GM21423 (cell line): ENCODE results near the gene NDRG4.
"Not testable (repeated sequence)": the region's sequence is repeated elsewhere in the genome, so short reads cannot be mapped to it uniquely, and the experiment has no call there.

Source experiments
- ATAC-seq: cut with Tn5 transposase; IDR thresholded peaks from one replicate; pipeline ENCODE4 v1.9.1; 2021; ENCODE audit warnings: mild to moderate bottlenecking, moderate library complexity; ENCODE audit not compliant: unreplicated experiment

The NDRG4 gene

DNA sequence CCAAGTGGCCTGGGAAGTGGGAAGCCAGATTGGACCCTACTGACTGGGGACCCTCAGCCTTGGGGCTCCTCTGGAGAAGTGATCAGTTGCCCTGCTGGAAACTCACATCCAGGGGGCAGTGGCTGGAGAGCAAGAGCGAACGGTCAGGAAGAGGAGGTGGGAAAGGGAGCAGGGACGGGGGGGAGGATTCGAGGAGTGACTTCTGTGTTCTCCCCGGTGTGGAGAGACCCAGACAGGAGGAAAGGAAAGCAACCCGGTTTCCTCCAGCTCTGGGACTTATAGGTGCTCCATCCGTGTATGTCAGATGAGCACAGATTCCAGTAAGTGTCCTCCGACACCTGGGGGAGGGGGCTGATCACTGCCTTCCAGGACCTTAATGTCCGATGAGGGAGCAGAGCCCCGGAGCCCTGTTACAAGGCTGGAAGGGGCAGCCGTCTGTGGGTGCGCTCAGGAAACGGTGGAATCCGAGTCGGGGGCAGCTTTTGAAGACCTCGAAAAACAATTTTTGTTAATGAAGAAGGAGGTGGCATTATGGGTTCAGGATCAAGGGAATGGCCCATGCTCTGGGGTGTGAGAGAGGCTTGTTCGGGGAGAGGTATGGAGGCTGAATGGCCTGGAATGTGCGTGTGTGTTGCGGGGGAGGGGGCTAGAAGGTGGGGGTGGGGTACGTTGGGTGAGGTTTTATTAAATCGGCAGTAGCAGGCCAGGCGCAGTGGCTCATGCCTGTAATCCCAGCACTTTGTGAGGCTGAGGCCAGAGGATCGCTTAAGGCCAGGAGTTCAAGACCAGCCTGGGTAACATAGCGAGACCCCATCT, 34.8 kb upstream of the NDRG4 start:
- no peak for ATAC-seq

DNA sequence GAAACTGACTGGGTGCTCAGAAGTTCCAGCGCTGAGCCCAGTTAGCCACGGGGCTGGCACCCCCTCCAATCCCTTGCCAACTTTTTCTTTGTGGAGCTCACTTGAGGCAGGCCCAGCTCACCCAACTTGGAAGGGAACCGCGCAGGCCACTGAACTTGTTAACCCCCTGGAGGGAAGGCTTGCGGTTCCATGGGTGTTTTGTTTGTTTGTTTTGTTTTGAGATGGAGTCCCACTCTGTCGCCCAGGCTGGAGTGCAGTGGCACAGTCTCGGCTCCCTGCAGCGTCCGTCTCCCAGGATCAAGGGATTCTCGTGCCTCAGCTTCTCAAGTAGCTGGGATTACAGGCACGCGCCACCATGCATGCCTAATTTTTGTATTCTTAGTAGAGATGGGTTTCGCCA, 34.1 kb upstream of the NDRG4 start:
- no peak for ATAC-seq

GRCh38 chr16:58466396-58466795, 33.5 kb upstream of the NDRG4 start:
- ATAC-seq, result no peak

DNA sequence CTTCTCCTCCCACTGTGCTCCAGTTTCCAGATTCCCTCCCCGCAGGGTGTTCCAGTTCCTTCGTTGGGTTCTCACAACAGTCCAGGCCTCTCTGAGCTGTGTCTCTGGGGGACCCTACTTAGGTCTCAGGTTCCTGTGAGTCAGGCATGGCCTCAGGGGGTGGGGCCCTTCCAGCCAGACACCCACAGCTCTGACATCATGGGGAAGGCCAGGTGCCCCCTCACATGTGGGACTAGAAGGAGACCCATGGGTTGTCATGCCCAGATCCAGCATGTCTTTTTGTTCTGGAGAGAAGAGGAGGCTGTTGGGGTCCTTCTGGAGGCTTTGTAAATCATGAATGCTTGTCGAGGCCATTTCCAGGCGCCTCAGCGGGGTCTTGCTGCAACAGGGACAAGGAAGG, 32.0 kb upstream of the NDRG4 start:
- ATAC-seq, result no peak

GRCh38 chr16:58471209-58471975, 28.6 kb upstream of the NDRG4 start:
- no peak for ATAC-seq

DNA sequence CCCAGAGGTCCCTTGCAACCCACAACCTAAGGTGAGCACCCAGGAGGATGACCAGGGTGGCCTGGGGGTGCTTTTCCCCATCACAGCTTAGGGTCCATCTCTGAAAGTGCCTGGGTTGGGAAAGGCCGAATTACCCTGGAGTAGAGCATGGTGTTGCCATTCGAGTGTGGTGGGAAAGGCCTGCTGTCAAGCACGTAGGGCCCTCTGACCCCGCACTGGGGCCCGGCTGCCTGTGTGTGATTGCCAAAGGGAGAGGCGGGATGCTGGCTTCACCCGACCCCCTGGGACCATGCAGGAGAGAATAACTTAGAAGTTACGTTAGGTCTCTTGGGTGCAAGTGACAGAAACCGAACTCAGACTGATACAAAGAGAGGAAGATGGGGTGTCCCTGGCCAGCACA, 27.7 kb upstream of the NDRG4 start:
- no peak for ATAC-seq

GRCh38 chr16:58472827-58473226, 27.1 kb upstream of the NDRG4 start:
- no peak for ATAC-seq

DNA sequence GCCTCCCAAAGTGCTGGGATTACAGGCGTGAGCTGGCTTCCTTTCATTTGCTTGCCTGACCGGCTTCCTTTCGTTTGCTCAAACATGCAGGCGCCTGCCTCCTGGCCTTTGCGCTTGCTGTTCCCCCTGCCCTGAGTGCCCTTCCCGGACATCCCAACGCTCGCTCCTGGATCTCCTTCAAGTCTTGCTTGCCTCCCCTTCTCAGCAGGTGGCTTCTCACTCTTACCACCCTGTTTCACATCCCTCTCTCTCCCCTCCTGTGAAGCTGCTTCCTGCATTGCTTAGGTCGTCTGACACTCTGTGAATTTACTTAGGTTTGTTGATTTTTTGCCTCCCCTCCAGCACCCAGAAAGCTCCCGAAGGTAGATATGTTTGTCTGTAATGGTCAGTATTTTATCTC, 25.6 kb upstream of the NDRG4 start:
- no peak for ATAC-seq

GRCh38 chr16:58475091-58475619, 24.8 kb upstream of the NDRG4 start:
- no peak for ATAC-seq

DNA sequence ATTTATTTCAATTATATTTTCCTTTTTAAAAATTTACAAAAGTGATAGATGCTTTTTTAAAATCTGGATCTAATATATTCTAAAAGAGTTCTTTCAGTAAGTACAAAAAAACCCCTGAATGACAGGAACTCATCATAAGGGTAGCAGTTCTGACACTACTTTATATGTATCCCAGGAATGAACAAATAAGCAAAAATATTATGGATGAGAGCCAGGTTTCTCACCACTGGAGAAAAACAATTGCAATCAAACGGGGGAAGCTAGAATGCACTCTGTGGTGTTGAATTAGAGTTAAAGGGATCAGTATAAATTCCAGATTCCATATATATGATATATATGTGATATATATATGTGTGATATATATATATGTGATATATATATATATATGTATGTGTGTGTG, 23.2 kb upstream of the NDRG4 start:
- ATAC-seq, result no peak

GRCh38 chr16:58478427-58478826, 21.5 kb upstream of the NDRG4 start:
- no peak for ATAC-seq

GRCh38 chr16:58481226-58481869, 18.6 kb upstream of the NDRG4 start:
- ATAC-seq, result no peak

DNA sequence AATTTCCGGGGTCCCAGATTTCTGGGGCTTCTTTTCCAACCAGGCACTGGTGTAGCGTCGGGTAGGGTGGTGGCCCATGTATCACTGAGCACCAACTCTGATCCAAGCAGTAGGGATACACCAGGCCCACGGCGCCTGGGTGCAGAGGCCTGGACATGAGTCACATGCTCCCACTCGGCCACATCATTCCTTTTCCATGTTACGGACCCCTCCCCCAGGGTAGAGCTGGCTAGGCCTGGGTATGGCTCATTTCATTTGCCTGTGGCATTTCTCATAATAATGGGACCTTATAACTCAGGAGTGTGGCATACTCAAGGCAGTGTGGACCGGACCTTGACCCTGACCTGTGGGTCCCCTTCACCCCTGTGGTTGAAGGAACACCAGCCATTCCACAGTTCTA, 18.0 kb upstream of the NDRG4 start:
- ATAC-seq, result no peak

- no peak for ATAC-seq
Observed at GRCh38 chr16:58485184-58485887, 14.6 kb upstream of the NDRG4 start.

DNA sequence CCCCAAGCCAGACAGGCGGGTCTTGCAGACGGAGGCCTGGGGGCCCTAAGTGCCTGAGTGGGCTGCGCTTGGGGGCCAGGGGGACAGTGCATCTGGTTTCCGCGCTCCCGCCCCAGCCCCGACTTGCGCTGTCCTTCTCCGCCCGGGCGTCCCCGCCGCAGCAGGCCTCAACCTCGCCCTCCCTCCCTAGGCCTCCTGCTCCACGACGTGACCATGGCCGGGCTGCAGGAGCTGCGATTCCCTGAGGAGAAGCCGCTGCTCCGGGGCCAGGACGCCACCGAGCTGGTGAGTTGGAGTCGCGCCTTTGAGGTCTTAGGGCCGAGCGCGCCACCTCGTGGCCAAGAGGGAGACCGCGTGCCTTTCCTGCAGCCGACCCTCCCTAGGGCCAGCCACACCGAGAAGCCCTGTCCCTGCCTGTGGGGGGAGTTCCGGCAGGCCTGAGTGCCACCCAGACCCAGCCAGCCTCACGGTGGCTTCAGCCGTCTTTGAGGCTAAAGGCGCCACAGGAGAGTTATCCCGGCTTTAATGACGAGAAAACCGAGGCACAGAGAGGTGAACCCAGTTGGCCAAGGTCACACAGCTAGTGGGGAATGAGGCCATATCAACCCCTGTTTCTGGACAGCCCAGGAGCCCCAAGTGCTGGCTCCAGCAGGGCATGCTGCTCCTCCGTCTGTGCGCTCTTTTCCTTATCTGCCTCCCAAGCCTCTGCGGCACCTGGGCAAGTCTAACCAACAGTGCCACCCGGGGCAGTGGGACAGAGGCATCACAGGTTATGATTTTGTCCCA, 12.2 kb upstream of the NDRG4 start:
- ATAC-seq, result peak; percentile 82

DNA sequence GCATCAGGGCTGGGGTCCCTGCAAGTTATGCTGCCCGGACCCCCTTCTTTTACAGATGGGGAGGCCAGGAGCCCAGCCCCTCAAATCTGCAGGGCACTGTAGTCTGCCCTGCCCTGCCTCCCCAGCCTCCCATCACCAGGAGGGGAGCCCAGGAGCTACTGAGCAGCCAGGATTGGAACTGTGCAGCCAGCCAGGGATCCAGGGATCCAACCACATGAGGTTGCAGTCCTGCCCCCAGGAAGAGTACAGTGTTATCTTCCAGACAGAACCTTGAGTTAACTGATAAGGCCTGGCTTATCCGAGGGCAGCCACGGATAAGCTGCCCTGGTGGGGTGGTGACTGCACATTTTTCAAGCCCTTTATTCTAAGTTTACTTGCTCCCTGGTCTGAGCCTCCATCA, 11.4 kb upstream of the NDRG4 start:
- ATAC-seq, result no peak

DNA sequence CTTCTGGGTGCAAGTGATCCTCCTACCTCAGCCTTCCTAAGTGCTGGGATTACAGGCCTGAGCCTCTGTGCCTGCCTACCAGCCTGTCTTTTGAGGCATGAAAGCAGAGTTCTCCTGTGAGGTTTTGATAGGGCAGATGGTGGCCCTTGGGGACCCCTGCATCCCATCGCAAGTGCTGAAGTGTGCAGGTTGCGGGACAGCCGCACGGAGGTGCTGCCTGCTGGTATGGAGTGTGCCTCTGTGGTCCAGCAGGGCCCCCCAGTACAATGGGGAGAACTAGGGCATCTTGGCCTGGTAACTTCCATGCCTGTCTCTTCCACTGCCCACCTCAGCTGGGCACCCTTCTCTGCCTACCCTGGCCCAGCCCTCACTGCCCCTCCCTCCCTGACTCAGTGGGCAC, 9.9 kb upstream of the NDRG4 start:
- ATAC-seq, result no peak

- ATAC-seq, result not testable (repeated sequence)
Observed at GRCh38 chr16:58490539-58490938, 9.4 kb upstream of the NDRG4 start.

DNA sequence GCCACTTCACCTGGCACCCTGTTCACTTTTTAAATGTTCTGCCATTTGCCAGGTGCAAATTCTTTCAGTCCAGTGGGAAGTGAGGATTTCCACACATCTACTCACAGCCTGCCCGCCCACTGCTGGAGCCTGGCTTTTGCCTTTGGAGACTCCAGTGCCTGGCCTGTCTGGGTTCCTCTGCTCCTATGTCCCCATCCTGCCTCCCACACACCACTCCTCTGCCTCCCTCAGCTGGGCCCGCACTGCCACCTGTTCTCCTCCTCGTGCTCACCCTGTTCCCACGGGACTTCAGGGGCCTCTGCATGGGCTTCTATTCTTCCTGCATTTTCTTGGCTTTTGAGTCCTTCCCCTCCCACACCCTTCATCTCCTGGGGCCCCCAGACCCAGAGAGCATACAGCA, 7.9 kb upstream of the NDRG4 start:
- no peak for ATAC-seq

DNA sequence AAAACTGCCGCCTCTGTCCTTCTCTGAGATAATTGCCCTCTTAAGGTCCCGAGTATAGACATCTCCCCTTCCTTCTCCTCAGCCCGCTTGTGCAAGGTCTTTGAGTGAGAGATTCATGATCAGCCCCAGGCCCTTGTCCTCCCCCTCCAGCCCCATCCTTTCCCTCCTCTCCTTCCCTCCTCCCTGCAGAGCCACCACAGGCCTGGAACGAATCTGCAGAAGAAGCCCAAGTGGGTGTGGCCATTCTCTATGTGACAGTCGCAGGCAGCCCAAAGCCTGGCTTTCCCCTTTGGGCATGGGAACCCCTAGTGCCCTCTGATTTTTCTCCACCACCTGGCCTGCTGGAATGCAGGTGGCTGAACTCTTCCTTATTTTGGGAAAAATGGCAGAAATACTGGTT, 7.2 kb upstream of the NDRG4 start:
- no peak for ATAC-seq
